GM12878 (cell line): ENCODE measurements around the gene MUC5B. TPM values are rescaled to one million over a fixed set of nuclear protein-coding genes. Genes with fewer than 3 reads are reported as not detected.

ENCODE experiments used
- ATAC-seq: fragments of 200-7000 bp; cut with Tn5 transposase; 3 replicates; pipeline ENCODE4 v1.9.1; 2020; ENCODE audit warnings: mild to moderate bottlenecking, moderate library complexity
- BruUV-seq: library from RNA; stranded (reverse); fragments of 400-500 nt; replicated peaks from 2 replicates; lab custom pipeline; 2021; lab: Mats Ljungman, UMichigan
- CTCF ChIA-PET: fragments of 300-600 bp; sonication (Branson Sonifier 250); formaldehyde crosslinking; extraction: SDS; loops from one replicate; lab custom pipeline; 2021; ENCODE audit warnings: inconsistent platforms; lab: Yijun Ruan, JAX
- POLR2A ChIA-PET: fragments of 350-600 bp; formaldehyde crosslinking; extraction: SDS; loops from one replicate; lab custom pipeline; 2021; ENCODE audit warnings: inconsistent platforms; lab: Charles Lee
- RAD21 ChIA-PET: fragments of 300-600 bp; sonication (Branson Sonifier 250); formaldehyde crosslinking; loops from one replicate; lab custom pipeline; 2023; ENCODE audit warnings: antibody characterized with exemption; ENCODE audit not compliant: unreplicated experiment; lab: Charles Lee
- SMC1A ChIA-PET: fragments of 300-600 bp; sonication (Branson Sonifier 250); formaldehyde crosslinking; loops from one replicate; lab custom pipeline; 2023; ENCODE audit not compliant: unreplicated experiment, uncharacterized antibody; lab: Charles Lee
- DNase-seq: peaks from one replicate; pipeline ENCODE4 v3.0.0-alpha.2; 2011; ENCODE audit warnings: low read depth, low spot score
- FAIRE-seq: peaks from 3 replicates; lab custom pipeline; 2011; peaks lifted over from hg19 to GRCh38; lab: Jason Lieb, UNC
- H2AFZ ChIP-seq: 2 replicates; pipeline ENCODE4 v1.6.0; 2011; ENCODE audit warnings: low read depth, low read length, control low read depth; ENCODE audit not compliant: control insufficient read depth
- H3K27ac ChIP-seq: 2 replicates; pipeline ENCODE4 v1.5.1; 2011; ENCODE audit warnings: control low read depth; ENCODE audit not compliant: control insufficient read depth, insufficient read depth
- H3K27me3 ChIP-seq, 2 experiments: replicated peaks in 1 of 2; 2 replicates each; pipeline versions ENCODE4 v1.6.0 to v1.6.1; 2011; ENCODE audit warnings: low read length in 1 of 2; ENCODE audit not compliant: control insufficient read depth in 2 of 2, insufficient read depth in 2 of 2
- H3K36me3 ChIP-seq, 2 experiments: 2 replicates each; pipeline ENCODE4 v1.5.1; 2011; ENCODE audit warnings: low read length in 1 of 2; ENCODE audit not compliant: control insufficient read depth in 2 of 2, insufficient read depth in 2 of 2
- H3K4me1 ChIP-seq: 2 replicates; pipeline ENCODE4 v1.6.1; 2011; ENCODE audit warnings: mild to moderate bottlenecking, low read length, moderate library complexity, mixed read lengths; ENCODE audit not compliant: control insufficient read depth, insufficient read depth
- H3K4me2 ChIP-seq: 2 replicates; pipeline ENCODE4 v1.6.0; 2011; ENCODE audit warnings: control low read depth; ENCODE audit not compliant: control insufficient read depth, insufficient read depth
- H3K4me3 ChIP-seq: fragments of 200-600 bp; sonication (generic); 2 replicates; pipeline ENCODE4 v1.5.1; 2016
- H3K79me2 ChIP-seq: 2 replicates; pipeline ENCODE4 v1.6.0; 2011; ENCODE audit warnings: low read length; ENCODE audit not compliant: control insufficient read depth, insufficient read depth
- H3K9ac ChIP-seq: 2 replicates; pipeline ENCODE4 v1.8.0; 2011; ENCODE audit warnings: low read length, control low read depth, mixed read lengths; ENCODE audit not compliant: control insufficient read depth, insufficient read depth
- H3K9me3 ChIP-seq: replicated peaks from 3 replicates; pipeline ENCODE4 v1.5.1; 2011; ENCODE audit warnings: mild to moderate bottlenecking, low read length; ENCODE audit not compliant: control insufficient read depth, insufficient read depth
- H4K20me1 ChIP-seq: 2 replicates; pipeline ENCODE4 v1.6.0; 2011; ENCODE audit not compliant: control insufficient read depth, insufficient read depth
- EP300 ChIP-seq, 2 experiments: fragments of 150-350 bp in 1 of 2; IDR thresholded peaks; 2 replicates each; pipeline ENCODE4 v1.6.1; 2011 to 2012; ENCODE audit warnings: low read depth in 2 of 2, low read length in 2 of 2, borderline replicate concordance in 1 of 2, improper control_type of control experiment in 1 of 2, inconsistent platforms in 1 of 2; ENCODE audit not compliant: control insufficient read depth in 1 of 2
- FOXK2 ChIP-seq: fragments of 450-650 bp; IDR thresholded peaks from 2 replicates; pipeline ENCODE4 v1.6.1; 2017; ENCODE audit warnings: mild to moderate bottlenecking, moderate library complexity
- JUNB ChIP-seq: IDR thresholded peaks from 2 replicates; pipeline ENCODE4 v1.6.1; 2016; ENCODE audit warnings: antibody characterized with exemption, mild to moderate bottlenecking
- KDM1A ChIP-seq: fragments of 200-600 bp; sonication (generic); IDR thresholded peaks from 2 replicates; pipeline ENCODE4 v1.6.1; 2016; ENCODE audit warnings: borderline replicate concordance
- LARP7 ChIP-seq: fragments of 450-650 bp; IDR thresholded peaks from 2 replicates; pipeline ENCODE4 v1.6.1; 2017; ENCODE audit warnings: mild to moderate bottlenecking
- NFYB ChIP-seq: IDR thresholded peaks from 2 replicates; pipeline ENCODE4 v1.6.1; 2011; ENCODE audit warnings: low read depth, mild to moderate bottlenecking, low read length, improper control_type of control experiment, moderate library complexity; ENCODE audit not compliant: insufficient read depth
- NR2F1 ChIP-seq: fragments of 450-650 bp; conservative IDR thresholded peaks from 2 replicates; pipeline ENCODE4 v1.6.1; 2017; ENCODE audit warnings: mild to moderate bottlenecking
- TCF12 ChIP-seq: IDR thresholded peaks from 2 replicates; pipeline ENCODE4 v1.6.1; 2011; ENCODE audit warnings: low read depth, mild to moderate bottlenecking, low read length
- ZNF274 ChIP-seq: IDR thresholded peaks from one replicate; pipeline ENCODE4 v1.8.0; 2011; ENCODE audit not compliant: insufficient read length, insufficient read depth
- WGBS: methylation state at CpG from one replicate; pipeline ENCODE4 v1.1.6; 2016; ENCODE audit warnings: low lambda C conversion rate; ENCODE audit not compliant: insufficient replicate concordance, insufficient coverage; ENCODE audit errors: missing lambda C conversion rate; 5-methylcytosine and 5-hydroxymethylcytosine counted together
- in situ Hi-C: fragments of 300-500 bp; cut with MboI; formaldehyde crosslinking; loops from 9 replicates; pipeline ENCODE4 v1.14.3; 2018; ENCODE audit warnings: mixed read lengths
- intact Hi-C: fragments of 100-400 bp; cut with micrococcal nuclease; formaldehyde crosslinking; loops from one replicate; pipeline ENCODE4 v1.14.2; 2022; ENCODE audit not compliant: unreplicated experiment
- polyA plus RNA-seq, 11 experiments: library from polyadenylated mRNA; depleted of rRNA in 4 of 11; unstranded in 6 of 11; stranded (reverse) in 5 of 11; fragments of >200 nt; fragmentation: Nextera tagmentation in 4 of 11; fragmentation: Illumina TruSeq in 1 of 11; extraction: Ambion mirVana in 4 of 11; extraction: Trizol in 1 of 11; gene quantifications; 1 replicate in 1 of 11; 2 replicates in 10 of 11; pipeline versions ENCODE4 v1.2.1 to v1.2.3, GENCODE V29; 2011 to 2016; ENCODE audit warnings: inconsistent platforms in 2 of 11, missing spikeins in 2 of 11, low read depth in 1 of 11
- total RNA-seq, 4 experiments: library from RNA; depleted of rRNA in 3 of 4; stranded (reverse); fragments of >200 nt in 3 of 4; fragmentation: Illumina TruSeq in 1 of 4; extraction: Trizol in 1 of 4; gene quantifications; 2 replicates each; pipeline versions ENCODE4 v1.2.1 to v1.2.3, GENCODE V29; 2013 to 2021

The MUC5B gene
- total and polyA plus RNA-seq, 10 of the 15 experiments (the other 5 are each of a cell fraction or from before 2014, with no cell fraction given) = 1.5 TPM; not detected in 9

DNA sequence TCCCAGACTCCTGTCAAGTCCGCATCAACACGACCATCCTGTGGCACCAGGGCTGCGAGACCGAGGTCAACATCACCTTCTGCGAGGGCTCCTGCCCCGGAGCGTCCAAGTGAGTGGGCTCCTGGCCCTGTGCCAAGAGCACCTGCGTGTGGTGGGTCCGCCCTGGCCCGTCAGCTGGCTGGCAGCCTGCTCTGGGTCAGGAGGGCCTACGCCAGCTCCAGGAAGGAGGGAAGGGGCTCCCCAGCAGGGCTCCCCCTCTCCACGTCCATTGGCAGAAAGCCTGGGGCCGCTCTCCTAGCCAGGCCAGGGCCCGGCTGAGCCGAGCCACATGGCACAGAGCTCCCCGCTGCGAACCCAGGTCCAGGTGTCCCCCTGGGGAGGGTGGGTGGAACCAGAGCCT is 37.8 kb downstream of the MUC5B start:
- 0 out of 2 replicates have a peak, but pooled peaks cover 2% of the 10 kb centered on the region for H3K4me1 ChIP-seq
- H3K4me3 ChIP-seq = no peak overlapping the region
- H2AFZ ChIP-seq = no peak overlapping the region
- in situ Hi-C loops = no loop called here
- no peaks in the 10 kb centered on the region for H3K36me3 ChIP-seq
- peaks cover 3% of the 10 kb centered on the region; the same call in 1 of the 3 replicates for H3K9me3 ChIP-seq
- no peak overlapping the region for H3K4me2 ChIP-seq
- no peaks in the 10 kb centered on the region for H3K79me2 ChIP-seq
- POLR2A ChIA-PET = no interaction called here
- no peak for DNase-seq
- BruUV-seq = no TSS peak
- FAIRE-seq = no peak
- ATAC-seq = no peak
- intact Hi-C loops = no loop called here
- RAD21 ChIA-PET = no interaction called here
- H3K27ac ChIP-seq = no peak overlapping the region
- CTCF ChIA-PET = no interaction called here
- H4K20me1 ChIP-seq = no peaks in the 10 kb centered on the region
- H3K9ac ChIP-seq = no peak overlapping the region
- SMC1A ChIA-PET = no interaction called here
- TF ChIP-seq FOXK2 (no peak), KDM1A (no peak), NR2F1 (no peak), ZNF274 (no peak), JUNB (no peak), TCF12 (no peak)
- H3K27me3 ChIP-seq = no peaks in the 10 kb centered on the region
- 88% methylated on average over 12 of the region's 17 CpGs for WGBS

DNA sequence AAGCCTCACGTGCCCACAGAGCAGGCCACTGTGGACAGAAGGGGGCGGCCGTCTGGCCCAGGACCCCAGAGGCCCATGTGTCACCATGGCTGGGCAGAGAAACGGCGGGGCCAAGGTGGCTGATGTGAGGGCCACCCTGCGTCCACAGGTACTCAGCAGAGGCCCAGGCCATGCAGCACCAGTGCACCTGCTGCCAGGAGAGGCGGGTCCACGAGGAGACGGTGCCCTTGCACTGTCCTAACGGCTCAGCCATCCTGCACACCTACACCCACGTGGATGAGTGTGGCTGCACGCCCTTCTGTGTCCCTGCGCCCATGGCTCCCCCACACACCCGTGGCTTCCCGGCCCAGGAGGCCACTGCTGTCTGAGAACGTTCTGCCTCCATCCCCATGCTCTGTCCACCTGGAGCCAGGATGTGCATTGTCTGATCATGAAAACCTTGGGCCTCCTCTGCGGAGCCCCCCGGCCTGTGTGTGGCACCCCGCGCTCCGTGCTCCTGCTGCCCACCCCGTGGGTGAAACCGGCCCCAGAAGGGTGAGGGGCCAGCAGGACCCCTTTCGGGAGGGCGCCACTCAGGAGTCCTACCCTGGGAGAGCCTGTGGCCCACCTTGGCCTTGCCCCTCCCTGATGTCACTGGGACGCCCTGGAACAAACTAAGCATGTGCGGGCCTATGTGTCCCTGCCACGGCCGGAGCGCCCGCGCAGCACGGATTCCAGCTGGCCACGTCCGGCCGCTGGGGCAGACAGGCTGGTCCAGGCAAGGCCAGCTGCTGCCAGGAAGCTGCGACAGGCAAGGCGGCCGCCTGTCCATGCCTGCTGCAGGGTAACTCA is 38.6 kb downstream of the MUC5B start:
- Histone ChIP-seq H3K27me3 (no peaks in the 10 kb centered on the region), H3K4me3 (no peak overlapping the region), H3K4me1 (0 out of 2 replicates have a peak, but pooled peaks cover 2% of the 10 kb centered on the region), H3K27ac (no peak overlapping the region; the same call in 1 of the 2 replicates), H3K79me2 (no peaks in the 10 kb centered on the region), H3K9ac (no peak overlapping the region), H3K9me3 (peaks cover 3% of the 10 kb centered on the region; the same call in 1 of the 3 replicates), H3K36me3 (no peaks in the 10 kb centered on the region), H3K4me2 (peak overlapping the region; percentile 79), H2AFZ (no peak overlapping the region), H4K20me1 (no peaks in the 10 kb centered on the region)
- WGBS = 74% methylated on average over 38 of the region's 39 CpGs
- no TSS peak for BruUV-seq
- ChIA-PET CTCF (no interaction called here), POLR2A (no interaction called here), RAD21 (no interaction called here), SMC1A (no interaction called here)
- DNase-seq (no peak), FAIRE-seq (no peak), ATAC-seq (no peak)
- intact Hi-C loops = no loop called here
- in situ Hi-C loops = no loop called here
- TF ChIP-seq NFYB (no peak), EP300 (IDR thresholded peaks at IDR 0.05; ENCODE audit: borderline replicate concordance in 1 of 2, control insufficient read depth in 1 of 2, low read depth in 2 of 2, low read length in 2 of 2) (no peak), LARP7 (no peak)
